GM19328 (cell line): ENCODE results near the gene SLC38A9.
"Not testable (repeated sequence)": the region's sequence is repeated elsewhere in the genome, so short reads cannot be mapped to it uniquely, and the experiment has no call there.

ENCODE experiments used
- ATAC-seq: cut with Tn5 transposase; IDR thresholded peaks from one replicate; pipeline ENCODE4 v1.9.1; 2021; ENCODE audit warnings: mild to moderate bottlenecking, moderate library complexity; ENCODE audit not compliant: unreplicated experiment

The SLC38A9 gene

DNA sequence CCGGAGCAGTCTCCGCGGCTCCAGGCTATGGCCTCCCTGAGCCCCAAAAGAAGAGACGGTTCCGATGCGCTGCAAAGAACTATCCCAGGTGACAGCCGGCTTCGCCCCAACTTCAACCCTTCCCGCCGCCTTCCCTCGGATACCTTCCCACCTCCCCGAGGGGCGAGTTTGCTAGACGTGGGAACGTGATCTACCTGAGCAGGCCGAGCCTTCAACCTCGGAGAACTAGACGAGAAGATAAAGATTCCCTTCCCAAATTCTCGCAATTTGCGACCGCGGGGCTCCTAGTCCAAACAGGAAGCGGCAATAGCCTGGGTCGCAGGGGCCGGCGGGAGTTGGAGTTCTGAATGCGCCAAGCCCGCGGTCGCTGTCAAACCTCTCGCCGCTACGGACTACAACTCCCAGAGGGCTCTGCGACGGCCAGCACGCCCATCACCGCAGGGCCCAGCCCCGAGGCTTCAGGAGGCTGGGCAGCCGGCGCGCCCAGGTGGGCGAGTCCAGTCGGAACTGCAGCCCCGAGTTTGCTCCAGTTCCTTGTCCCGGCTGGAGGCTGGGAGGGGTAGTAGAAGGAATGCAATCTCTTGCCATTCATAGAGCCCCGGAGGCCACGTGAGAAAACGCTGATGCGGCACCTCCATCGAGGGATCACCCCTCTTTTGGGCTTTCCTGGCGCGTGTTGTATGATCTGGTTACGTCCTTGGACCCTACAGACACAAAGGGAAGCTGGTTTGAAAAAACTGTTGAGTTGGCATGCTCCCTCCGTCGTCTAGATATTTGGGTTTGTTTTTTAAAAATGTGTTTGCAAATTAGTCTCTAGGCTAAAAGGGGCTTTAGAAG lies at the start of gene SLC38A9:
SLC38A9 (minus strand) TSS at position 302 of the 837 bp plus-strand sequence. CDS start 14,366 bp downstream, outside the sequence.
- ATAC-seq: peak; percentile 100

- ATAC-seq: not testable (repeated sequence)
Observed at GRCh38 chr5:55761721-55762120, 49.6 kb upstream of the SLC38A9 start.

- no peak for ATAC-seq
Observed at GRCh38 chr5:55758714-55759113, 46.6 kb upstream of the SLC38A9 start.

DNA sequence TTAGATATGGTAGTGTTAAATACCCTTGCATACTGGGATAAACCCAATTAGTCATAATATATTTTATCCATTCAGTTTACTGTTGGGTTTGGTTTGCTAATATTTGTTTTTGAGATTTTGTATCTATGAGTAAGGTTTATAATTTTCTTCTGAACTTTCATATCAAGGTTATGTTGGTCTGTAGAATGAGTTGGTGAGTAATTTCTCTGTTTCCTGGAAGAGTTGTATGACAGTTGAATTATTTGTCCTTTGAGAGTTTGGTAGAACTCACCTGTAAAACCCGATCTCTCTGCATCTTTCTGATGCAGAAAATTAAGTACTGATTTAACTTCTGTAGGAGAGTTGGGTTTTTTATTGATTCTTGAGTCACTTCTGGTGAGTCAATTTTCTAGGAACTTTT lies 46.1 kb upstream of the SLC38A9 start:
- no peak for ATAC-seq

DNA sequence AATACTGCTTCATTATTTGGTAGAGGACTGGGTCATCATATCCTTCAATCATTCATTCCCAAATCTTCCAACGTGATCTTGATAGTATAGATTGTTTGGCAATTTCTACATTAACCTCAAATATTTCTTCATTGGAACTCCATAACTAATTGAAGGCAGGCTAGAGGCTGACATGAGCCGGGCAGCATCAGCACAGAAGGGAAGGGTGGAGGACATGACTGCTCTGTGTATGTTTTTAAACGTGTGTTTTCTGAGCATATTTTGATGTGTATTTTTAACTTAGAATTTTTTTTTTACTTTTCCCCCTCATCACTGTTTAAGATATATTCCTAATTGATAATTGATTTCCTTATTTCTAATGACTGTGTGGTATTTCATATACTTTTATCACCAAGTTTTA lies 38.4 kb upstream of the SLC38A9 start:
- no peak for ATAC-seq

DNA sequence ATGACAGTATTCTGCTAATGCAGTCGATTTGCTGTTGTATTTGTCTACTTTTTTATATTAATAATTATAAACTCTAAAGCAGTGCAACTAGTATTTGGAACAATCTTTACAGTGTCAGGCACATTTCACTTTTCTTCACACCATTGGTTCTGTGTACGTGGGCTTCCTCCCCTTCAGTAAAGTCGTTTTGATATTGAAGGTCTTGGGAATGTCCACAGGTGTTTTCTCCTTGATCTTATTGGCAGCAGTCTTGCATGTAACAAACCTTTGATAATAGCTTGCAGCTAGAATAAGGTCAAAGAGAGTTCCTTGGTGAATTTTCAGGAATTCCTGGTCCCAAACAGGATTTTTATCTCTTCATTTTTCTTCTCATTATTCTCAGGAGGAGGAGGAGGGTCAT lies 37.9 kb upstream of the SLC38A9 start:
- ATAC-seq: no peak

- ATAC-seq: no peak
Observed at GRCh38 chr5:55749387-55749786, 37.3 kb upstream of the SLC38A9 start.

- no peak for ATAC-seq
Observed at GRCh38 chr5:55747778-55748318, 35.7 kb upstream of the SLC38A9 start.

DNA sequence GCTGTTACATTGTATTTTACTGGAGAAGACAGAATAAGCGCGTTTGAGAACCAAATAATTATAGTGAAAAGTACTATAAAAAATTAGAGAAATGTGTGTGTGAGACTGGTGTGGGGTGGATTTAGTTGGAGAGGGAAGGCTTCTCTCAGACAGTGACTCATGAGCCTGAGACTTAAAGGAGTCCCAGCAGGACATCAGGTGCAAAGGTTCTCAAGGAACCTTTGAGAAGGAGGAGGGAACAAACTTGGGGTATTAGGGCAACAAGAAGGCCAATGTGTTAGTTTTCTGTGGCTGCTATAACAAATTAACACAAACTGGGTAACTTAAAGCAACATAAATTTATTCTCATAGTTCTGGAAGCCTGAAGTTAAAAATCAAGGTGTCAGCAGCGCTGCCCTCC lies 30.7 kb upstream of the SLC38A9 start:
- no peak for ATAC-seq

GRCh38 chr5:55737793-55738192 lies 25.7 kb upstream of the SLC38A9 start, which contains the start of gene DDX4:
TSS of gene DDX4 (plus strand) at chr5:55738061. CDS start at chr5:55738964, 903 bp downstream.
- no peak for ATAC-seq

- no peak for ATAC-seq
Observed at GRCh38 chr5:55734658-55735057, 22.5 kb upstream of the SLC38A9 start.

DNA sequence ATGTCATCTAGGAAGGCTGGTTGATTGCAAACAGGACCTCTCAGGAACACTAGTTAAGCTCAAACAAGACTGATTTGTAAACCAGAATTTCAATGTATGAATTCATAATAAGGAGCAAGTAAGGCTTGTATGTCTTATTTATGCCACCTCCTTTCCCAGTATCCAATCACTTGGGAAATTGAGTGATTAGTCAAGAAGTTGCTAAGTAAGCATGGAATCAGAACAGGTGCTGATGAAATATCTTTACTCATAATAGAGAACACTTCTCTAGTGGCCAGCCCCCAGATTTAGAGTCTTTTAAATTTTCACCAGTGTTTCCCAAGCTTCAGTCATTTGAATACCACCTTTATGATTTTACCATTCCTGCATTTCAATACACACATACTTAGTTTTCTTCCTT lies 20.5 kb upstream of the SLC38A9 start:
- no peak for ATAC-seq

DNA sequence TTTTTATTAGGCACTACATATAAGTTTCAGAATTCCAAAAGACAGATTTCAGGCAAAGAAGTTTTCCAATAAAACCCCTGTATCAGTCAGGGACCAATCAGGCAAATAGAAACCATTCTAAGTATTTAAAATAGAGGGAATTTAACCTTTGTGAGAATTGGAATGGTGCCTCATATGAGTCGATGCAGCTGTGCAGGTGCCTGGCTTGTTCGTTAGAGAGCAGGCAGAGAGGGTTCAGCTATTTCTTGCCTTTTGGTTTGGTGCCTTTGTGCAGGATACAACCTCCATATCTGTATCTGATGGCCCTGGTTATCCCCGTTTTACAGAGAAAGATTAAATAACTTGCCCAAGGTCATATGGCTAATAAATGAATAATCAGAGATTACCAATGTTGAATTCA lies 19.7 kb upstream of the SLC38A9 start:
- ATAC-seq: no peak

- ATAC-seq: no peak
Observed at GRCh38 chr5:55724281-55724680, 12.2 kb upstream of the SLC38A9 start.

GRCh38 chr5:55720188-55720703 lies 8.1 kb upstream of the SLC38A9 start:
- no peak for ATAC-seq

GRCh38 chr5:55719026-55719425 lies 6.9 kb upstream of the SLC38A9 start:
- not testable (repeated sequence) for ATAC-seq

- ATAC-seq: no peak
Observed at GRCh38 chr5:55715519-55716078, 3.5 kb upstream of the SLC38A9 start.

DNA sequence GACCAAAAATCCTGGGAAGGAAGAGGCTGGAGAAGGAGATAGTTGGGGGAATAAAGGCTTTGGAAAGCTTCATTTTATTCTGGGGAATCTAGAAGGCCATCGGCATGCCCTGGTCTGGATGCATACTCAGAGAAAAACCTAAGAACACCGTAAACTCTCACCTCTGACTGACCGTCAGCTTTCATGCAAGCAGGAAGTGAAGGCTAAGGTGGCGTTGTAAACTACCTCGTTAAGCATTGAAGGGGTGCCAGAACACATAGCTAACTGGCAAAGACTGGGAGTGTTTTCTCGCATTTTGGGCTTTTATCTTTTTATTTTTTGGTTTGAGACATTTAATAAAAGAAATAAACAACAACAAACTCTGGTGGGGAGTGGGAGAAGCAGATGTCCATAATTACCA lies 2.6 kb upstream of the SLC38A9 start:
- ATAC-seq: no peak

DNA sequence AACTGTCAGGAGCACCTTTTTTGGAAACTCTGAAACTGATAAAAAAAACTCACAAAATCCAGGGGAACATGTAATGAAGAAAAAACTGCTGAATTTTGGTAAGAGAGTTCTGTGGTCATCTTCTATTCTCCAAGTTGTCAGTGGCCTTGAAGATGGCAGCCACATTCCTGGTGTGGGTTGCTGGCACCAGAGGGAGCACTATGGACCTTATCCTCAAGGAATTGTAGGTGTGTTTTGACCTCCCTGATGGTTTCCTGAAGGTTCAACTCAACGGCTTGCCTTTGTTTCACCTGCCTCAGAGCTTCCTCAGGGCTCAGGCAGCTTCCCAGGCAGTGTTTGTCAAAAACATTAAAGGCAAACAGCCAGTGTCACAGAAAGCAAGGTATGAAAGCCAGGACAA lies 2.2 kb upstream of the SLC38A9 start:
- ATAC-seq: no peak

- ATAC-seq: no peak
Observed at GRCh38 chr5:55713871-55714270, 1.7 kb upstream of the SLC38A9 start.

- no peak for ATAC-seq
Observed at GRCh38 chr5:55711507-55712022, 559 bp downstream of the SLC38A9 start.

DNA sequence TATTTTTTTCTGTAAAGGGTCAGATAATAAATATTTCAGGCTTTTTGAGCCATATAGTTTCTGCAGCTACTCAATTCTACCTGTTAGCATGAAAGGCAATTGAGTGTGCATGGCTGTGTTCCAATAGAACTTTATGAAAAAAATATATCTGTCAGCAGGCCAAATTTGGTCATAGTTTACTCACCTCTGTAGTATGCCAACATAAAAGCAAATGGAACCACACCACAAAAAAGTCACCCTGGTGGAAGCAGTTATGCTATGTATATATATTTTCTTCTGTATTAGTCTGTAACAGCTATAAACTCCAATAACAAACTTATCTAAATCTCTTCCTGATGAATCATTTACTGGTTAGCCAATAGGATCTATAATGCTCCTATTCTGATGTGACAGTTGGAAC lies 3.4 kb downstream of the SLC38A9 start:
- no peak for ATAC-seq
